Vagina (tissue), 2 donors: ENCODE measurements around the gene EFNA4. TPM values are rescaled to one million over a fixed set of nuclear protein-coding genes. Genes with fewer than 3 reads are reported as not detected.

Source experiments
- DNase-seq, 2 donors: peaks; one replicate each; pipeline ENCODE4 v3.0.0-alpha.2; 2017; ENCODE audit errors: extremely low spot score in 2 of 2
- H3K27ac ChIP-seq: fragments of 200-600 bp; sonication (generic); one replicate; pipeline ENCODE4 v1.5.1; 2019
- H3K27me3 ChIP-seq: fragments of 200-600 bp; sonication (generic); one replicate; pipeline ENCODE4 v1.5.1; 2019
- H3K36me3 ChIP-seq, 2 donors: fragments of 200-600 bp; sonication (generic); one replicate each; pipeline ENCODE4 v1.5.1; 2017 to 2019
- H3K4me1 ChIP-seq: fragments of 200-600 bp; sonication (generic); one replicate; pipeline ENCODE4 v1.5.1; 2019
- H3K4me3 ChIP-seq, 2 donors: fragments of 200-600 bp; sonication (generic); 1 replicate in 1 of 2; 2 replicates in 1 of 2; pipeline ENCODE4 v1.5.1; 2016 to 2019
- H3K9me3 ChIP-seq: fragments of 200-600 bp; sonication (generic); one replicate; pipeline ENCODE4 v1.5.1; 2019
- CTCF ChIP-seq, 3 experiments: fragments of 450-650 bp in 2 of 3; fragments of 200-600 bp in 1 of 3; sonication (generic) in 1 of 3; IDR thresholded peaks; one replicate each; pipeline ENCODE4 v1.5.1; 2017 to 2019; ENCODE audit warnings: antibody characterized with exemption in 3 of 3, mild to moderate bottlenecking in 2 of 3, moderate library complexity in 2 of 3
- POLR2A ChIP-seq, 2 donors: fragments of 450-650 bp; IDR thresholded peaks; one replicate each; pipeline ENCODE4 v1.6.1; 2017; ENCODE audit warnings: antibody characterized with exemption in 2 of 2, mild to moderate bottlenecking in 2 of 2, moderate library complexity in 2 of 2
- POLR2AphosphoS5 ChIP-seq, 2 donors: sonication (generic); formaldehyde crosslinking; IDR thresholded peaks; one replicate each; pipeline ENCODE4 v1.9.0; 2017; ENCODE audit warnings: antibody characterized with exemption in 2 of 2, mild to moderate bottlenecking in 2 of 2, low read depth in 1 of 2; ENCODE audit not compliant: insufficient read depth in 1 of 2
- intact Hi-C: fragments of 100-400 bp; cut with DNase I; formaldehyde crosslinking; loops from one replicate; pipeline ENCODE4 v1.15.1; 2023
- total RNA-seq: library from RNA; depleted of rRNA; stranded (reverse); fragments of >200 nt; gene quantifications from one replicate; pipeline ENCODE4 v1.2.3, GENCODE V29; 2016

EFNA4 gene
- total RNA-seq, 1 donor from 2014 or later = 13.8 TPM

- Histone ChIP-seq H3K27ac (no peak overlapping the region), H3K9me3 (no peaks in the 10 kb centered on the region), H3K36me3 (no peaks in the 10 kb centered on the region), H3K27me3 (no peaks in the 10 kb centered on the region), H3K4me3 (no peak overlapping the region), H3K4me1 (no peaks in the 10 kb centered on the region)
- intact Hi-C loops = no loop called here
- TF ChIP-seq CTCF (IDR thresholded peaks at IDR 0.05) = no peak
- TF ChIP-seq POLR2AphosphoS5 (IDR thresholded peaks at IDR 0.05; ENCODE audit: insufficient read depth in 1 of 2, low read depth in 1 of 2) = no peak
- TF ChIP-seq POLR2A (IDR thresholded peaks at IDR 0.05) = no peak
- no peak for DNase-seq
Observed at GRCh38 chr1:155104605-155105534, 41.3 kb downstream of the EFNA4 start.

DNA sequence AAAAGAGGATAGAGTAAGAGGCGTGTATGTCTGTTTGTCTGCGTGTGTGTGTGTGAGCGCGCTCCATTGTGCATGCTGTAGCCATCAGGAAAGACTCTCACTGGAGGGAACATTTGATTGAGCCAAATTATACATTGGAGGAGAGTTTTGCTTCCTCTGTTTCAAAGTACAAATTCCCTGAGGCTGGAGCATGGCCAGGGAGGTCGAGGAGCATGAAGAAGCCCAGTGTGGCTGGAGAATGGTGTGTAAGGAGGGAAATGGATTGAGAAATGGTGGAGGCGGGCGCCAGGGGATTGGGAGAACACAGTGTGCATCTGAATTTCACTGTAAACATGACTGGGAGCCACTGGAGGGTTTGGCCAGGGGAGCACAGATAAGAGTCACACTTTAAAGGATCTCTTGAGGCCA, 42.1 kb downstream of the EFNA4 start:
- H3K36me3 ChIP-seq = no peaks in the 10 kb centered on the region
- H3K27ac ChIP-seq = no peak overlapping the region
- no peaks in the 10 kb centered on the region for H3K9me3 ChIP-seq
- H3K4me1 ChIP-seq = no peaks in the 10 kb centered on the region
- TF ChIP-seq POLR2A (IDR thresholded peaks at IDR 0.05) (no peak), CTCF (IDR thresholded peaks at IDR 0.05) (no peak), POLR2AphosphoS5 (IDR thresholded peaks at IDR 0.05; ENCODE audit: insufficient read depth in 1 of 2, low read depth in 1 of 2) (no peak)
- H3K27me3 ChIP-seq = no peaks in the 10 kb centered on the region
- intact Hi-C loops = no loop called here
- DNase-seq = no peak
- no peak overlapping the region for H3K4me3 ChIP-seq

DNA sequence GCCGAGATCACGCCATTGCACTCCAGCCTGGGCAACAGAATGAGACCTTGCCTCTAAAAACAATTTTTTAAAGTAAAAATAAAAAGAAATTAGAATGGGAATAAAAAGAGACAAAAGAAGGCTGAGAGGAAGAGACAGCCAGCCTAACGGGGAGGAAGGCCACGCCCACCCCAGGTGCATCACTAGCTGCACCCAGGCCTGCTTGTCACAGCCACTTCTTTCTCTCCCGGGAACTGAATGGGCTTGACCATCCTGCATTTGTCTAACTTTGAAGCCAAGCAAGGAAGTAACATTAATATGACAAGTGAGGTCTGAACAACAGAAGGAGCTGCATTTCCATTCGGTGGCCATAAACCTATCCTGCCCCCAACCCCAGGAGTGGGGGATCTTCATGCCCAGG, 43.3 kb downstream of the EFNA4 start:
- Histone ChIP-seq H3K4me3 (no peak overlapping the region), H3K9me3 (no peaks in the 10 kb centered on the region), H3K27ac (no peak overlapping the region), H3K27me3 (no peaks in the 10 kb centered on the region), H3K36me3 (no peaks in the 10 kb centered on the region), H3K4me1 (no peaks in the 10 kb centered on the region)
- DNase-seq = no peak
- intact Hi-C loops = no loop called here
- TF ChIP-seq POLR2A (IDR thresholded peaks at IDR 0.05) = no peak
- no peak for TF ChIP-seq POLR2AphosphoS5 (IDR thresholded peaks at IDR 0.05; ENCODE audit: insufficient read depth in 1 of 2, low read depth in 1 of 2)

- no peaks in the 10 kb centered on the region for H3K4me1 ChIP-seq
- H3K4me3 ChIP-seq = no peak overlapping the region
- no peaks in the 10 kb centered on the region for H3K9me3 ChIP-seq
- no peaks in the 10 kb centered on the region for H3K36me3 ChIP-seq
- TF ChIP-seq POLR2AphosphoS5 (IDR thresholded peaks at IDR 0.05; ENCODE audit: insufficient read depth in 1 of 2, low read depth in 1 of 2) (no peak), CTCF (IDR thresholded peaks at IDR 0.05) (no peak), POLR2A (IDR thresholded peaks at IDR 0.05) (no peak)
- no peak overlapping the region for H3K27ac ChIP-seq
- intact Hi-C loops = no loop called here
- no peaks in the 10 kb centered on the region for H3K27me3 ChIP-seq
- no peak for DNase-seq
Observed at GRCh38 chr1:155107309-155108264, 44.0 kb downstream of the EFNA4 start.

- intact Hi-C loops = no loop called here
- no peak for DNase-seq
- TF ChIP-seq CTCF (IDR thresholded peaks at IDR 0.05) (no peak), POLR2A (IDR thresholded peaks at IDR 0.05) (no peak), POLR2AphosphoS5 (IDR thresholded peaks at IDR 0.05; ENCODE audit: insufficient read depth in 1 of 2, low read depth in 1 of 2) (no peak)
- Histone ChIP-seq H3K27ac (no peak overlapping the region), H3K4me3 (no peak overlapping the region), H3K27me3 (no peaks in the 10 kb centered on the region), H3K36me3 (no peaks in the 10 kb centered on the region), H3K9me3 (no peaks in the 10 kb centered on the region), H3K4me1 (no peaks in the 10 kb centered on the region)
Observed at GRCh38 chr1:155108296-155108695, 44.8 kb downstream of the EFNA4 start.
